Panc1 (cell line): Measurements from ENCODE around the gene GAREM2. TPM values are rescaled to one million over a fixed set of nuclear protein-coding genes. Genes with fewer than 3 reads are reported as not detected.

Experiments used
- ATAC-seq: fragments of 200-7000 bp; cut with Tn5 transposase; 2 replicates; pipeline ENCODE4 v1.9.1; 2020; ENCODE audit warnings: mild to moderate bottlenecking, moderate library complexity
- BruUV-seq: library from RNA; stranded (reverse); fragments of 400-500 nt; replicated peaks from 2 replicates; lab custom pipeline; 2021; lab: Mats Ljungman, UMichigan
- CTCF ChIA-PET: fragments of 300-600 bp; sonication (Branson Sonifier 250); formaldehyde crosslinking; loops from one replicate; lab custom pipeline; 2022; ENCODE audit warnings: antibody characterized with exemption; lab: Charles Lee
- POLR2A ChIA-PET: fragments of 300-600 bp; sonication (Branson Sonifier 250); formaldehyde crosslinking; loops from one replicate; lab custom pipeline; 2022; ENCODE audit warnings: antibody characterized with exemption; lab: Charles Lee
- DNase-seq: peaks from one replicate; pipeline ENCODE4 v3.0.0-alpha.2; 2010; ENCODE audit warnings: low read depth, low spot score
- H3K27ac ChIP-seq: 2 replicates; pipeline ENCODE4 v1.5.1; 2011; ENCODE audit warnings: mild to moderate bottlenecking, low read length, inconsistent platforms
- H3K27me3 ChIP-seq: fragments of 200-500 bp; sonication (Bioruptor generic); 2 replicates; pipeline ENCODE4 v1.6.0; 2014; ENCODE audit warnings: low read length, inconsistent platforms; ENCODE audit not compliant: control insufficient read depth, insufficient read depth
- H3K36me3 ChIP-seq: fragments of 200-500 bp; sonication (Bioruptor generic); 2 replicates; pipeline ENCODE4 v1.5.1; 2014; ENCODE audit warnings: inconsistent platforms, mild to moderate bottlenecking, low read length, moderate library complexity; ENCODE audit not compliant: control insufficient read depth, insufficient read depth
- H3K4me1 ChIP-seq: 2 replicates; pipeline ENCODE4 v1.5.1; 2011; ENCODE audit warnings: inconsistent platforms, mild to moderate bottlenecking, low read length, moderate library complexity; ENCODE audit not compliant: control insufficient read depth, insufficient read depth
- H3K4me3 ChIP-seq, 2 experiments: 2 replicates each; pipeline ENCODE4 v1.5.1; 2011 to 2012; ENCODE audit warnings: low read depth in 2 of 2, low read length in 2 of 2, mild to moderate bottlenecking in 2 of 2, inconsistent platforms in 1 of 2, moderate library complexity in 1 of 2
- H3K9me3 ChIP-seq: fragments of 200-500 bp; sonication (Bioruptor generic); 2 replicates; pipeline ENCODE4 v1.5.1; 2014; ENCODE audit warnings: low read depth, mild to moderate bottlenecking, inconsistent platforms, low read length, moderate library complexity; ENCODE audit not compliant: control insufficient read depth, insufficient read depth
- POLR2AphosphoS5 ChIP-seq: IDR thresholded peaks from 2 replicates; pipeline ENCODE4 v1.6.1; 2012; ENCODE audit warnings: mild to moderate bottlenecking, low read depth, low read length, moderate library complexity
- REST ChIP-seq, 2 experiments: IDR thresholded peaks; 2 replicates each; pipeline ENCODE4 v1.6.1; 2011 to 2012; ENCODE audit warnings: low read depth in 2 of 2, control low read depth in 1 of 2, low read length in 1 of 2, mild to moderate bottlenecking in 1 of 2, moderate library complexity in 1 of 2; ENCODE audit not compliant: insufficient read depth in 1 of 2
- SIN3A ChIP-seq: IDR thresholded peaks from 2 replicates; pipeline ENCODE4 v1.6.1; 2012; ENCODE audit warnings: low read depth, mild to moderate bottlenecking, low read length, moderate library complexity, borderline replicate concordance; ENCODE audit not compliant: insufficient read depth
- TCF7L2 ChIP-seq: IDR thresholded peaks from 2 replicates; pipeline ENCODE4 v1.6.1; 2011; ENCODE audit warnings: mild to moderate bottlenecking, low read depth, low read length, inconsistent platforms
- in situ Hi-C: cut with HindIII; loops from 2 replicates; pipeline ENCODE4 v1.10.0; 2016; ENCODE audit warnings: low sequenced_read_pairs, low pct_unique_long_range_greater_than_20kb
- intact Hi-C: fragments of 100-400 bp; cut with micrococcal nuclease; formaldehyde crosslinking; loops from one replicate; pipeline ENCODE4 v1.10.0; 2022; ENCODE audit not compliant: unreplicated experiment
- total RNA-seq: library from RNA; stranded (reverse); gene quantifications from one replicate; pipeline ENCODE4 v1.2.1, GENCODE V29; 2021; ENCODE audit not compliant: unreplicated experiment
- TF ChIP-seq, protein P1 (sequence below): fragments of 450-650 bp; IDR thresholded peaks from 2 replicates; pipeline ENCODE4 v1.5.1; 2017; ENCODE audit warnings: mild to moderate bottlenecking

GAREM2 gene
- total RNA-seq, 1 experiment from 2014 or later: 12.4 TPM

DNA sequence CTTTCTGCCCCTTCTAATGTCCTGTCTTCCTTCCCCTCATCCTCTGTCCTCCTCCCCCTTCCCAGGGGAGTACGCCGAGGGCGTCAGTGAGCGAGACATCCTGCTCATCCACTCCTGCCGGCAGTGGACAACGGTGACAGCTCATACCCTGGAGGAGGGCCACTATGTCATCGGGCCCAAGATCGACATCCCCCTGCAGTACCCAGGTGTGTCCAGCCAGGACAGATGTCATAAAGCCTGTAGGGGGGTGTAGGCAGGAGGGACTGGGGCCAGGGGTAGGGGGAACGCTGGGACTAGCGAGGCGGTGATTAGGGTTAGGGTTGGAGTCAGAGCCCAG, 3.4 kb downstream of the GAREM2 start:
- ATAC-seq: no peak
- no peaks in the 10 kb centered on the region for H3K9me3 ChIP-seq
- BruUV-seq: no TSS peak
- H3K36me3 ChIP-seq: no peaks in the 10 kb centered on the region
- H3K4me1 ChIP-seq: peaks cover 11% of the 10 kb centered on the region
- in situ Hi-C loops: no loop called here
- ChIA-PET POLR2A (no interaction called here), CTCF (interaction anchor here (0.5 kb wide), 1 partner anchor 226 kb away, joined by 3 read pairs; no protein-coding TSS in a partner anchor)
- no peak for DNase-seq
- no peaks in the 10 kb centered on the region for H3K27me3 ChIP-seq
- TF ChIP-seq REST (IDR thresholded peaks at IDR 0.05; ENCODE audit: insufficient read depth in 1 of 2, low read depth in 2 of 2, low read length in 1 of 2) (no peak), SIN3A (no peak), POLR2AphosphoS5 (no peak), TCF7L2 (no peak)
- TF ChIP-seq, protein P1, sequence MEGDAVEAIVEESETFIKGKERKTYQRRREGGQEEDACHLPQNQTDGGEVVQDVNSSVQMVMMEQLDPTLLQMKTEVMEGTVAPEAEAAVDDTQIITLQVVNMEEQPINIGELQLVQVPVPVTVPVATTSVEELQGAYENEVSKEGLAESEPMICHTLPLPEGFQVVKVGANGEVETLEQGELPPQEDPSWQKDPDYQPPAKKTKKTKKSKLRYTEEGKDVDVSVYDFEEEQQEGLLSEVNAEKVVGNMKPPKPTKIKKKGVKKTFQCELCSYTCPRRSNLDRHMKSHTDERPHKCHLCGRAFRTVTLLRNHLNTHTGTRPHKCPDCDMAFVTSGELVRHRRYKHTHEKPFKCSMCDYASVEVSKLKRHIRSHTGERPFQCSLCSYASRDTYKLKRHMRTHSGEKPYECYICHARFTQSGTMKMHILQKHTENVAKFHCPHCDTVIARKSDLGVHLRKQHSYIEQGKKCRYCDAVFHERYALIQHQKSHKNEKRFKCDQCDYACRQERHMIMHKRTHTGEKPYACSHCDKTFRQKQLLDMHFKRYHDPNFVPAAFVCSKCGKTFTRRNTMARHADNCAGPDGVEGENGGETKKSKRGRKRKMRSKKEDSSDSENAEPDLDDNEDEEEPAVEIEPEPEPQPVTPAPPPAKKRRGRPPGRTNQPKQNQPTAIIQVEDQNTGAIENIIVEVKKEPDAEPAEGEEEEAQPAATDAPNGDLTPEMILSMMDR: no peak
- H3K4me3 ChIP-seq: no peak overlapping the region
- no peak overlapping the region for H3K27ac ChIP-seq
- intact Hi-C loops: no loop called here

GRCh38 chr2:26177122-26177521, 4.2 kb downstream of the GAREM2 start:
- in situ Hi-C loops: no loop called here
- H3K4me3 ChIP-seq: no peak overlapping the region
- CTCF ChIA-PET: no interaction called here
- TF ChIP-seq POLR2AphosphoS5: no peak
- TF ChIP-seq, protein P1: no peak
- no peak for TF ChIP-seq SIN3A
- TF ChIP-seq TCF7L2: no peak
- TF ChIP-seq REST (IDR thresholded peaks at IDR 0.05; ENCODE audit: insufficient read depth in 1 of 2, low read depth in 2 of 2, low read length in 1 of 2): no peak
- ATAC-seq (no peak), DNase-seq (no peak)
- H3K4me1 ChIP-seq: peaks cover 11% of the 10 kb centered on the region
- no TSS peak for BruUV-seq
- intact Hi-C loops: no loop called here
- POLR2A ChIA-PET: no interaction called here
- no peak overlapping the region for H3K27ac ChIP-seq
- H3K36me3 ChIP-seq: no peaks in the 10 kb centered on the region
- H3K27me3 ChIP-seq: no peaks in the 10 kb centered on the region
- H3K9me3 ChIP-seq: no peaks in the 10 kb centered on the region
